Measurements from ENCODE around the gene CH25H.

The CH25H gene

DNA sequence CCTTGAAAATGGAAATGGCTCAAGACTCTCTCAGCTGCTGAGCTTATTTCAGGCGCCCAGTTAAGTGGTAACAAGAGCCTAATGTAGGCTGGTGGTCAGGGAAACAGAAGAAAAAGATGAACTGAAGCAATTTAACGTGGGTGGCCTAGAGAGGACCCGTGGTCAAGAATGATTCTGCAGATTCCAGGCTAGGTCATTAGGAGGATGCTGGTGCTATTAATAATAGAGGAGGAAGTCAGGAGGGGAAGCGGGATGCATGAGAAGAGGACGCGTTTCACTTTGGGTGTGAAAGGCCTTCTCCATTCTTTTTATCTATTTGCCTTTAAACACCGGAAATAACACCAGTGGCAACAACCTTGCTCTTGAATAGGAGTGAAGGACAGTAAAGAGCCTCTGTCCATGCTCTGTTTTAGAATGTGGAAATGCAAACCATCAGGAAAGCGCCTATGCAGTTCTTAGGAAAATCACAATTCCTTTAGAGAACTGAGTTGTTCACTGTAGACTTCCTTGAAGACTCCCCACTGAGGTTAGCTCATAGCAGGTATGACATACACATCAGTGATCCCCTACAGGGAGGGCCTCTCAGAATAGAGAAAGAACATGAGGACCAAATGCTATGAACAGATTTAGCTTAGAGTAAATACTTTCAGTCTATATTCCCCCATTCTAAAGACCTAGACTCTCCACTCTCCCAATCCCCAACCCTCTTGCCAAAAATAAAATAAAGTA is 35.9 kb upstream of the CH25H start:
- no peak overlapping the region for H3K4me3 ChIP-seq (ENCODE audit: low read length in 2 of 2)
- H3K36me3 ChIP-seq (ENCODE audit: control insufficient read depth in 2 of 2, insufficient read depth in 2 of 2, low read length in 2 of 2) = peaks cover 3 to 22% of the 10 kb centered on the region in 2 donors
- H3K27me3 ChIP-seq (ENCODE audit: control insufficient read depth in 1 of 2, insufficient read depth in 2 of 2, low read length in 2 of 2) = no peaks in the 10 kb centered on the region
- H3K27ac ChIP-seq (ENCODE audit: low read length) = no peak overlapping the region
- H3K9me3 ChIP-seq (ENCODE audit: control insufficient read depth in 2 of 2, low read length in 2 of 2) = no peaks in the 10 kb centered on the region
- H3K9ac ChIP-seq (ENCODE audit: low read length in 2 of 2) = no peak overlapping the region
- no peaks in the 10 kb centered on the region for H3K4me1 ChIP-seq (ENCODE audit: control insufficient read depth, insufficient read depth, low read length)

DNA sequence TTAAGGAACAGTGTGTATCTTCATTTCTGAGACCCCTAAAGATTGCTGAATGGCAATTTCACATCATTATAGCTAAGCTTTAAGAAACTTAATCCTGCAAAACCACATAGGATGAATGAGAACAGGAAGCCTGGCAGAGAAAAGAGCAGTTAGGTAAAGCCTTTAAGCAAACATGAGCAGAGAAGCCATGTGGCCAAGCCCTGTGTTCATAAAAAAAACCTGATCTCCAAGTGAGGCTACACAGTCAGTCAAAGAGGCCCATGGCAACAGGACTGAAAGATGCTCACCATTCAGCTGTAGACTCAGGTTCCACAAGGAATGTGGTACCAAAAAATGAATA is 35.2 kb upstream of the CH25H start:
- Histone ChIP-seq H3K9ac (ENCODE audit: low read length in 2 of 2) (no peak overlapping the region), H3K9me3 (ENCODE audit: control insufficient read depth in 2 of 2, low read length in 2 of 2) (no peaks in the 10 kb centered on the region), H3K4me1 (ENCODE audit: control insufficient read depth, insufficient read depth, low read length) (no peaks in the 10 kb centered on the region), H3K27me3 (ENCODE audit: control insufficient read depth in 1 of 2, insufficient read depth in 2 of 2, low read length in 2 of 2) (no peaks in the 10 kb centered on the region), H3K4me3 (ENCODE audit: low read length in 2 of 2) (no peak overlapping the region), H3K36me3 (ENCODE audit: control insufficient read depth in 2 of 2, insufficient read depth in 2 of 2, low read length in 2 of 2) (peaks cover 3 to 22% of the 10 kb centered on the region in 2 donors), H3K27ac (ENCODE audit: low read length) (no peak overlapping the region)

DNA sequence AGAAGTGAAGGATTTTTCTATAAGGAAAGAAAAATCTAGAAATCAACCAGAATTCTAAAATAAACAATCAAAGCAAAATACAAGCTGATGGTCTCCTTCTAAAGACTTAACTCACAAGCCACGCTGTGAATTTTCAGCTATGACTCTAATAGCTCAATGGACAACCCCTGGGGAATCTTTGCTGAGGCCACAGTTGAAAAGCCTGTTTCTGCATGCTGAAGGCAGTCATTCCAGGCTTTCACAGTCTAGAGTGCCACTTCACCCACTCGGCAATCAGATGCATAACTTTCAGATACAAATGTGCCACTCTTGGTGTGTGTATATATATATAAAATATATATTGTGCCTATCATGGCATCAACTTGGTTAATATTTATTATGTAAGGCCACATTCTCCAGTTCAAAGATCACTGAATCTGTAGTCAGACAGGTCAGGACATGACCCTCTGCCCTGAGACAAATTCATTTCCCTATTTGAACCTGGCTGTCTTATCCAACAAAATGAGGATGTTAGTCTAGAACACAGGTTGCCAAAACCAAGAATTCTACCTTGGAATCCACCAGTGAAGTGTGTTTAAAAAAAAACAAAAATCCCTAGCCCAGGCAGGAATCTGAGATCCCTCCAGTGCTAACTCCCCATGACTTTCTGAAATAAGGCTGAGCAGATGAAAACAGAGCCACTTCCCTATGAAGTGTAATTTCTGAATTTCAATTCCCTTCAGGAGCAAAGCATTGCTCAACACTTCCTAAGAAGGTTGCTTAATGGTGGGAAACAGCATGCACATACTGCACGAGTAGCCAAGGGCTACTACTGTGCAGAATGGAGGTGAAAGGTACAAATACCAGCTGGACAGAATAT is 34.6 kb upstream of the CH25H start:
- H3K27ac ChIP-seq (ENCODE audit: low read length) = no peak overlapping the region
- no peaks in the 10 kb centered on the region for H3K27me3 ChIP-seq (ENCODE audit: control insufficient read depth in 1 of 2, insufficient read depth in 2 of 2, low read length in 2 of 2)
- no peak overlapping the region for H3K4me3 ChIP-seq (ENCODE audit: low read length in 2 of 2)
- H3K4me1 ChIP-seq (ENCODE audit: control insufficient read depth, insufficient read depth, low read length) = no peaks in the 10 kb centered on the region
- H3K9ac ChIP-seq (ENCODE audit: low read length in 2 of 2) = no peak overlapping the region
- H3K9me3 ChIP-seq (ENCODE audit: control insufficient read depth in 2 of 2, low read length in 2 of 2) = no peaks in the 10 kb centered on the region
- H3K36me3 ChIP-seq (ENCODE audit: control insufficient read depth in 2 of 2, insufficient read depth in 2 of 2, low read length in 2 of 2) = peaks cover 3 to 22% of the 10 kb centered on the region in 2 donors

DNA sequence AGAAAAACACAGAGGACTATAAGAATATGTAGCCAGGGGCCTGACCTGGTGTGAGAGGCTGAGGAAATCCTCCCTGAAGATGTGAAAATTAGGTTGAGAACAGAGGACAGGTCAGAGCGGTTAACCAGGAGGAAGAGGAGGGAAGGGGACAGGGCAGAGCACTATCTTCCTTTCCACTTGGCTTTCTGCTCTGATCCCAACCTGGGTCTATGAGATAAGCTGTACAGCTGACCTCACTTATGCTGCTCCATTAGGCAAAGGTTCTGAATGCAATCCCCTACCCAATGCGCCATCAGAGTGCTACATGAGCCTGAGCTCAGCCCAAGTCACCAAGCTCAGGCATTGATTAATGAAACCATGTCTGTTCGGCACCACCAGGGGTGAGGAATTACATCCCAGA is 33.9 kb upstream of the CH25H start:
- Histone ChIP-seq H3K9me3 (ENCODE audit: control insufficient read depth in 2 of 2, low read length in 2 of 2) (no peaks in the 10 kb centered on the region), H3K4me1 (ENCODE audit: control insufficient read depth, insufficient read depth, low read length) (no peaks in the 10 kb centered on the region), H3K27me3 (ENCODE audit: control insufficient read depth in 1 of 2, insufficient read depth in 2 of 2, low read length in 2 of 2) (no peaks in the 10 kb centered on the region), H3K9ac (ENCODE audit: low read length in 2 of 2) (no peak overlapping the region), H3K27ac (ENCODE audit: low read length) (no peak overlapping the region), H3K4me3 (ENCODE audit: low read length in 2 of 2) (no peak overlapping the region), H3K36me3 (ENCODE audit: control insufficient read depth in 2 of 2, insufficient read depth in 2 of 2, low read length in 2 of 2) (peaks cover 3 to 22% of the 10 kb centered on the region in 2 donors)

DNA sequence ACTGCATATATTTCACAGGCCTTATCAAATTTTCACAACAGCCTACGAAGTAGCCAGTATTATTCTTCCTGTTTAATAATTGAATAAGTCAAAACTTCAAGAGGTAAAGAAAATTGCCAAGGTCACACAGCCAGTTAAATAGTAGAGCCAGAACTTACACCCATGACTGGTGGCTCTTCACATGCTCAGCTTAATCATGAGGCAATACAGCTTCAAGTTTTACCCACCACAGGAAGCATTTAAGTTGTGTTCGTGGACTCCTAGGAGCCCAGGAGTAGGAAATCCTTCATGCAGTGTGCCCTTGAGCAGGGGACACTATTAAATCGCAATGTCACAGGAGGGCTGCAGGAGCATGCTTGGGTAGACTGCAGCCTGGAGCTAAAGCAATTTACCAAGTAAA is 33.4 kb upstream of the CH25H start:
- Histone ChIP-seq H3K4me3 (ENCODE audit: low read length in 2 of 2) (no peak overlapping the region), H3K27ac (ENCODE audit: low read length) (no peak overlapping the region), H3K27me3 (ENCODE audit: control insufficient read depth in 1 of 2, insufficient read depth in 2 of 2, low read length in 2 of 2) (no peaks in the 10 kb centered on the region), H3K4me1 (ENCODE audit: control insufficient read depth, insufficient read depth, low read length) (no peaks in the 10 kb centered on the region), H3K9me3 (ENCODE audit: control insufficient read depth in 2 of 2, low read length in 2 of 2) (no peaks in the 10 kb centered on the region), H3K36me3 (ENCODE audit: control insufficient read depth in 2 of 2, insufficient read depth in 2 of 2, low read length in 2 of 2) (peaks cover 3 to 22% of the 10 kb centered on the region in 2 donors), H3K9ac (ENCODE audit: low read length in 2 of 2) (no peak overlapping the region)

DNA sequence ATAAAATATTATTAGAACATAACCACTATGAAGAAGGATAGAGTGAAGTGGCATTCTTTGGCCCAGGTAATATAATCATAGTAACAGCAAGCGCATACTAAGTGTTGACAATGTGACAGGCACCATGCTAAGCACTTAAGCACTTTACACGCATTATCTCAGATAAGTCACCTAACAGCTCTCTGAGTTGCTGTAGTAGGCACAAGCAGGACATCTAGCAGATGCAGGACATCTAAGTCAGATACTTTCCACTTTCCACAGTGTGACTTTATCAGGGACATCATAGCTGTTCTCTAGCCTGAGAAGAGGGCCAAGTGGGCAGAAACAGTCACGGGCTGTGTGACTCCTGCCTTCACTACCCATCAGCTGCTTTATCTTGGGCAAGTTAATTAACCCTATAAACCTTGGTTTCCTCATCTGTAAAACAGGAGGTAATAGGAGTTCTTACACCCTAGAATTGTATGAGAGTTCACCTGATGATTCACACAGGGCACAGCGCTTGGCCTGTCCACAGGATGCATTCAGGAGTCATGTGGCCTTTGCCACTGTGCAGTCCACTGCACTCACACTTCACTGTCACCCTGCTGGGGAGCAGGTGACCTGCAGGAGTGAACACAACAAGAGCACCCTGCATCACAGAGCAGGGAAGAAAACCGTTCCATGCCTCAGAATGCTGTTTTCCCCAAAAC is 32.0 kb upstream of the CH25H start:
- H3K9ac ChIP-seq (ENCODE audit: low read length in 2 of 2) = no peak overlapping the region
- no peak overlapping the region for H3K4me3 ChIP-seq (ENCODE audit: low read length in 2 of 2)
- H3K27me3 ChIP-seq (ENCODE audit: control insufficient read depth in 1 of 2, insufficient read depth in 2 of 2, low read length in 2 of 2) = no peaks in the 10 kb centered on the region
- peaks cover 3 to 29% of the 10 kb centered on the region in 2 donors for H3K36me3 ChIP-seq (ENCODE audit: control insufficient read depth in 2 of 2, insufficient read depth in 2 of 2, low read length in 2 of 2)
- H3K27ac ChIP-seq (ENCODE audit: low read length) = no peak overlapping the region
- no peaks in the 10 kb centered on the region for H3K9me3 ChIP-seq (ENCODE audit: control insufficient read depth in 2 of 2, low read length in 2 of 2)
- no peaks in the 10 kb centered on the region for H3K4me1 ChIP-seq (ENCODE audit: control insufficient read depth, insufficient read depth, low read length)

DNA sequence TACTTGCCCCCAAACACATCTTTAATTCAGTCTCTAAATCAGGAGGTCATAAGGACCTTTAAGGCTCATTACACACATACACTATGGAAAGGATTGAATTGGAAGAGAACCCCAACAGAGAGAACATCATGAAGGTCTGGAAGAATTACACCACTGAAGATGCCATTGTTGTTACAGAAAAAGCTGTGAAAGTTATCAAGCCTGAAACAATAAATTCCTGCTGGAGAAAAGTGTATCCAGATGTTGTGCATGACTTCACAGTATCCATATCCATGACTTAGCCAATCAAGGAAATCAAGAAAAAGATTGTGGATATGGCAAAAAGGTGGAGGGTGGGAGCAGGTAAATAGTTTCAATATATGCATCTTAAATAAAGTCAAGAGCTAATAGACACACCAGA is 30.7 kb upstream of the CH25H start:
- Histone ChIP-seq H3K4me1 (ENCODE audit: control insufficient read depth, insufficient read depth, low read length) (no peaks in the 10 kb centered on the region), H3K9ac (ENCODE audit: low read length in 2 of 2) (no peak overlapping the region), H3K9me3 (ENCODE audit: control insufficient read depth in 2 of 2, low read length in 2 of 2) (no peaks in the 10 kb centered on the region), H3K27ac (ENCODE audit: low read length) (no peak overlapping the region), H3K36me3 (ENCODE audit: control insufficient read depth in 2 of 2, insufficient read depth in 2 of 2, low read length in 2 of 2) (peaks cover 3 to 30% of the 10 kb centered on the region in 2 donors), H3K27me3 (ENCODE audit: control insufficient read depth in 1 of 2, insufficient read depth in 2 of 2, low read length in 2 of 2) (no peaks in the 10 kb centered on the region), H3K4me3 (ENCODE audit: low read length in 2 of 2) (no peak overlapping the region)

DNA sequence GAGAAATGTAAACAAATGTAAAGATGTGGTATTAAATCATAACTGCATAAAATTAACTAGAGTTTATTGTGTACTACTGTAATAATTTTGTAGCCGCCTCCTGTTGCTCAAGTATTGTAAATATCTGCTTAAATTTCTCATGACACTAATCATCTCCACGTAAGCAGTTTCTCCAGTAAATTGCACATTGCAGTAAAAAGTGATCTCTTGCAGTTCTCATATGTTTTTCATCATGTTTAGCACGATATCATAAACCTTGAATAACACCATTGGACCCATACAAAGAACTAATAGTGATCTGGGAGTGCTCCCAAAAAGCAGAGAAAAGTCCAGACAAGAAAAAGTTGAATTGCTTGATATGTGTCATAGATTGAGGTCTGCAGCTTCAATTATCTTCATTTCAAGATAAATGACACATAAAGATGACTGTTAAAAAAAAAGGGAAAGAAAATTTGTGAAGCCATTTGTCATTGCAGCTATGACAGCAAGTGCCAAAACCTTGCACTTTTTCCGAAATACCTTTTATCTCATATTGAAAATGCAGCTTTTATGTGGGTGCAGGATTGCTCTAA is 29.2 kb upstream of the CH25H start:
- Histone ChIP-seq H3K36me3 (ENCODE audit: control insufficient read depth in 2 of 2, insufficient read depth in 2 of 2, low read length in 2 of 2) (peaks cover 3 to 29% of the 10 kb centered on the region in 2 donors), H3K9me3 (ENCODE audit: control insufficient read depth in 2 of 2, low read length in 2 of 2) (no peaks in the 10 kb centered on the region), H3K27me3 (ENCODE audit: control insufficient read depth in 1 of 2, insufficient read depth in 2 of 2, low read length in 2 of 2) (no peaks in the 10 kb centered on the region), H3K9ac (ENCODE audit: low read length in 2 of 2) (no peak overlapping the region), H3K4me3 (ENCODE audit: low read length in 2 of 2) (no peak overlapping the region), H3K27ac (ENCODE audit: low read length) (no peak overlapping the region), H3K4me1 (ENCODE audit: control insufficient read depth, insufficient read depth, low read length) (no peaks in the 10 kb centered on the region)

DNA sequence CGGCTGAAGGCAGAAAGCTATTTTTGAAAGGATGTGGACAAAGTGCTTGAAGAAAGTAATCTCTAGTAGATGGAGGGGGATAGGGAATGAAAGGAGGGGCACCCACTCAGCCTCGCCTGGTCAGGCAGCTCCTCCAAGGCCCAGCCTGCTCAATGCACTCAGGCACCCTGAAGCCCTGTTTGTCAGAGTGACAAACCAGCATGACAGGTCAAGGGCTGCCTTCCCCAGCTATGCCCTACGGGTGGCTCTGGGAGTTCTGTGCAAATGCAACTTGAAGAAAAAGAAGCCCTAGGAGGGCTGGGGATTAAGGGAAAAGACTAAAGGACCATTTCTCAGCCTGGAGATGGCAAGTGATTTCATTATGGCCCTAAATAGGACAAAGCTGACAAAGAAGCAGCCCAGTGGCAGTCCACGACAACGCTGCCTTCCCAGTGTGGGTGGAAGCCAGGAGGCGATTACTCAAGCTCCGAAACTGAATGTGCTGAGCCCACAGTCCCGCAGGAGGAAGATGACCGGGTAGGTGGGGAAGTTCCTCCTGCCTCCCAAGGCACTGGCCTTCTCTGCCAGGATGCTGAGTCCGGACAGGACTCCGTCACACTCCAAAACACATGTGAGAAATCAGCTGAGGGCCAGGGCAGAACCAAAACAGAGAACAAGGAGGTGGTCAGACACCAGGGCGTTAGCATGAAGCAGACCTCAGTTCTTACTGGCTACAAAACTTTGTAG is 28.1 kb upstream of the CH25H start:
- Histone ChIP-seq H3K9ac (ENCODE audit: low read length in 2 of 2) (no peak overlapping the region), H3K36me3 (ENCODE audit: control insufficient read depth in 2 of 2, insufficient read depth in 2 of 2, low read length in 2 of 2) (peaks cover 3 to 25% of the 10 kb centered on the region in 2 donors), H3K9me3 (ENCODE audit: control insufficient read depth in 2 of 2, low read length in 2 of 2) (no peaks in the 10 kb centered on the region), H3K27me3 (ENCODE audit: control insufficient read depth in 1 of 2, insufficient read depth in 2 of 2, low read length in 2 of 2) (no peaks in the 10 kb centered on the region), H3K27ac (ENCODE audit: low read length) (no peak overlapping the region), H3K4me1 (ENCODE audit: control insufficient read depth, insufficient read depth, low read length) (no peaks in the 10 kb centered on the region), H3K4me3 (ENCODE audit: low read length in 2 of 2) (no peak overlapping the region)

DNA sequence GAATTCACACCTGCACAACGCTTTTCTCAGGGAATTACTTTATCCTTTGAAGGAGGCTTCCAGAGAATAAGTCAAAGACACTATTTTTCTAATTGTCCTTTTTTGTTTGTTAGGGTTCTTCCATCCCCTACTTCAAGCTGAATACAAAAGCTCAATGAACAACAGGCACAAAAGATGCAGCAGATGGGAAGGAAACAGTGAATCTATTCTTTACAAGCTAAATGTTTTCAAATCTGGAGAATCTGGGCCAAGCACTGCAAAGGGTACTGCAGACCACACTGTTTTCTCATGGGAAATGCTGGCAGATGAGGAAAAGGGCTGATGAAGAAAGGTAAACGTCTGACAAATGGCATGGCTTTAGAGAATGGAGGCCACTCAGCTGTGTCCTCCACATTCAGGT is 25.9 kb upstream of the CH25H start:
- Histone ChIP-seq H3K9me3 (ENCODE audit: control insufficient read depth in 2 of 2, low read length in 2 of 2) (no peaks in the 10 kb centered on the region), H3K9ac (ENCODE audit: low read length in 2 of 2) (no peak overlapping the region), H3K27me3 (ENCODE audit: control insufficient read depth in 1 of 2, insufficient read depth in 2 of 2, low read length in 2 of 2) (no peaks in the 10 kb centered on the region), H3K27ac (ENCODE audit: low read length) (no peak overlapping the region), H3K4me1 (ENCODE audit: control insufficient read depth, insufficient read depth, low read length) (no peaks in the 10 kb centered on the region), H3K4me3 (ENCODE audit: low read length in 2 of 2) (no peak overlapping the region), H3K36me3 (ENCODE audit: control insufficient read depth in 2 of 2, insufficient read depth in 2 of 2, low read length in 2 of 2) (peaks cover 0 to 14% of the 10 kb centered on the region in 2 donors)
